ENCODE measurements around the gene HDAC4.

GRCh38 chr2:239295377-239296019 is 105.3 kb downstream of the HDAC4 start:
- TF ChIP-seq CTCF (IDR thresholded peaks at IDR 0.05) = no peak
- TF ChIP-seq POLR2A (IDR thresholded peaks at IDR 0.05) = no peak
